NCI-H1436 treated with DMSO at 0.1 percent for 48 hours (cell line): ENCODE measurements around the gene SLC22A17.
"Not testable (repeated sequence)": the region's sequence is repeated elsewhere in the genome, so short reads cannot be mapped to it uniquely, and the experiment has no call there.

Source experiments
- DNase-seq: peaks from one replicate; lab custom pipeline; 2025; lab: John Stamatoyannopoulos, UW

The SLC22A17 gene

GRCh38 chr14:23352506-23353432 is at the start of gene SLC22A17:
Gene SLC22A17 (minus strand): TSS chr14:23352887.
- peak; percentile 50 for DNase-seq

GRCh38 chr14:23401291-23401690 is 48.6 kb upstream of the SLC22A17 start:
- DNase-seq, result no peak

- not testable (repeated sequence) for DNase-seq
Measured at GRCh38 chr14:23400496-23401149, 47.9 kb upstream of the SLC22A17 start.

GRCh38 chr14:23399591-23399990 is 46.9 kb upstream of the SLC22A17 start:
- DNase-seq, result no peak

GRCh38 chr14:23399136-23399535 is 46.4 kb upstream of the SLC22A17 start:
- no peak for DNase-seq

- DNase-seq, result no peak
Measured at GRCh38 chr14:23398348-23398747, 45.7 kb upstream of the SLC22A17 start.

- no peak for DNase-seq
Measured at GRCh38 chr14:23396781-23397407, 44.2 kb upstream of the SLC22A17 start.

- no peak for DNase-seq
Measured at GRCh38 chr14:23396126-23396525, 43.4 kb upstream of the SLC22A17 start.

GRCh38 chr14:23392613-23393012 is 39.9 kb upstream of the SLC22A17 start:
- no peak for DNase-seq

- not testable (repeated sequence) for DNase-seq
Measured at GRCh38 chr14:23389871-23390270, 37.2 kb upstream of the SLC22A17 start.

- no peak for DNase-seq
Measured at GRCh38 chr14:23389396-23389795, 36.7 kb upstream of the SLC22A17 start.

GRCh38 chr14:23388996-23389395 is 36.3 kb upstream of the SLC22A17 start:
- no peak for DNase-seq

GRCh38 chr14:23387916-23388882 is 35.5 kb upstream of the SLC22A17 start:
- no peak for DNase-seq

GRCh38 chr14:23386999-23387398 is 34.3 kb upstream of the SLC22A17 start:
- no peak for DNase-seq

GRCh38 chr14:23386266-23386657 is 33.6 kb upstream of the SLC22A17 start:
- not testable (repeated sequence) for DNase-seq

GRCh38 chr14:23385642-23386265 is 33.1 kb upstream of the SLC22A17 start:
- no peak for DNase-seq

GRCh38 chr14:23385244-23385641 is 32.6 kb upstream of the SLC22A17 start:
- no peak for DNase-seq

- no peak for DNase-seq
Measured at GRCh38 chr14:23384364-23385080, 31.8 kb upstream of the SLC22A17 start.

GRCh38 chr14:23382731-23383440 is 30.2 kb upstream of the SLC22A17 start:
- DNase-seq, result no peak

- DNase-seq, result no peak
Measured at GRCh38 chr14:23382276-23382675, 29.6 kb upstream of the SLC22A17 start.
